GM12873 (cell line): ENCODE results near the gene ANP32E.
A peak's percentile ranks its signal among the peaks of the same experiment; 100 is the strongest.

Source experiments
- TF ChIP-seq, protein P1 (sequence below): IDR thresholded peaks from 2 replicates; pipeline ENCODE4 v1.5.1; 2012; ENCODE audit warnings: low read depth, mild to moderate bottlenecking, moderate library complexity, low read length, control low read depth; ENCODE audit not compliant: insufficient read depth; ENCODE audit errors: missing control alignments

Gene ANP32E

GRCh38 chr1:150227228-150227627, 8.7 kb downstream of the ANP32E start:
- TF ChIP-seq, protein P1, sequence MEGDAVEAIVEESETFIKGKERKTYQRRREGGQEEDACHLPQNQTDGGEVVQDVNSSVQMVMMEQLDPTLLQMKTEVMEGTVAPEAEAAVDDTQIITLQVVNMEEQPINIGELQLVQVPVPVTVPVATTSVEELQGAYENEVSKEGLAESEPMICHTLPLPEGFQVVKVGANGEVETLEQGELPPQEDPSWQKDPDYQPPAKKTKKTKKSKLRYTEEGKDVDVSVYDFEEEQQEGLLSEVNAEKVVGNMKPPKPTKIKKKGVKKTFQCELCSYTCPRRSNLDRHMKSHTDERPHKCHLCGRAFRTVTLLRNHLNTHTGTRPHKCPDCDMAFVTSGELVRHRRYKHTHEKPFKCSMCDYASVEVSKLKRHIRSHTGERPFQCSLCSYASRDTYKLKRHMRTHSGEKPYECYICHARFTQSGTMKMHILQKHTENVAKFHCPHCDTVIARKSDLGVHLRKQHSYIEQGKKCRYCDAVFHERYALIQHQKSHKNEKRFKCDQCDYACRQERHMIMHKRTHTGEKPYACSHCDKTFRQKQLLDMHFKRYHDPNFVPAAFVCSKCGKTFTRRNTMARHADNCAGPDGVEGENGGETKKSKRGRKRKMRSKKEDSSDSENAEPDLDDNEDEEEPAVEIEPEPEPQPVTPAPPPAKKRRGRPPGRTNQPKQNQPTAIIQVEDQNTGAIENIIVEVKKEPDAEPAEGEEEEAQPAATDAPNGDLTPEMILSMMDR = no peak

- TF ChIP-seq, protein P1 = no peak
Measured at GRCh38 chr1:150226486-150226885, 9.4 kb downstream of the ANP32E start.

DNA sequence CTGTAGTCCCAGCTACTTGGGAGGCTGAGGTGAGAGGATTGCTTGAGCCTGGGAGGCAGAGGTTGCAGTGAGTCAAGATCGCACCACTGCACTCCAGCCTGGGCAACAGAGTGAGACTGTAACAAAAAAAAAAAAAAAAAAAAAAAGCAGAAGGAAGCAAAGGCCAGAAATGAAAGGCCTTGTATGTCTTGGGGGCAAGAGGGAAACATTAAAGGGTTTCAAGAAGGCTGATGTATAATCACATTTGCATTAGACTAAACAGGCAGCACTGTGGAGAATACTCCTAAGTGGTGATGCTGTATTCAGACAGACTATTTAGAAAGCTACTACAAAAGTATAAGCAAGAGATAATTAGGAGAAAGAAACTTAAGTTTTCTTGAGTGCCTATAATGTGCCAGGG, 10.4 kb downstream of the ANP32E start:
- TF ChIP-seq, protein P1 = no peak

GRCh38 chr1:150224983-150225382, 10.9 kb downstream of the ANP32E start:
- TF ChIP-seq, protein P1 = no peak

DNA sequence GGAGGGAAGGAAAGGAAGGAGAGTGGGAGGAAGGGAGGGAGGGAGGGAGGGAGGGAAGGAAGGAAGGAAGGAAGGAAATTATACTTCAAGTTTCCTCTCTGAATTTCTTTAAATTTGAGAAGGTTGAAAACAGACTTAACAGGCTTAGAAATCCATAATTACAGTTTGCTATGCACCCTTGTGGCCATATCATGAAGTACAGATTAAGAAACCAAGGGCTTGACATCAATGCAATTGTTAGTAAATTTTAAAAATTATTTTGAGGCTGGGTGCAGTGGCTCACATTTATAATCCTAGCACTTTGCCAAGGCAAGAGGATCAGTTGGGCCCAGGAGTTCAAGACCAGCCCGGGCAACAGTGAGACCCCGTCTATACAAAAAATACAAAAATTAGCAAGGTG, 14.4 kb downstream of the ANP32E start:
- TF ChIP-seq, protein P1 = peak; percentile 53

- TF ChIP-seq, protein P1 = peak; percentile 23
Measured at GRCh38 chr1:150213170-150214098, 22.5 kb downstream of the ANP32E start.

GRCh38 chr1:150212070-150212469, 23.8 kb downstream of the ANP32E start:
- TF ChIP-seq, protein P1 = no peak
